ENCODE results near the gene SNRK.

The SNRK gene

GRCh38 chr3:43270078-43270477, 16.3 kb upstream of the SNRK start:
- no peak for DNase-seq

GRCh38 chr3:43273416-43273815, 12.9 kb upstream of the SNRK start:
- DNase-seq: no peak

GRCh38 chr3:43279082-43279481, 7.3 kb upstream of the SNRK start:
- no peak for DNase-seq

DNA sequence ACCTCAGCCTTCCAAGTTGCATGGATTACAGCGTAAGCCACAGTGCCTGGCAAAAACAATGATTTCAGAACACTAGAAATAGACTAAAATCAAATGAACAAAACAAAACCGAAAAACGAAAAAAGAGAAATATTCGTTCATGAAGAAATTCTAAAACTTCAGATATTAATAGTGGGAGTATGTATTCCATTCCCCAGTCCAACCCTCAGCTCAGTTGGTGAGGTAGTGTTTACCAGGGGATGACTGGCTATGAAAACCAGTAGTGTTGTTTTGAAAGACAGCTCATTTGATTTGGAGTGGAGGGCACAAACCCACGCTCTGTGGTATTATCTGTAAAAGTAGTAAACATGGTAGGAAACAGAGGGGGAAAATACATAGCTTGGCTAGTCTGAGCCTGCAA, 6.8 kb upstream of the SNRK start:
- DNase-seq: no peak

DNA sequence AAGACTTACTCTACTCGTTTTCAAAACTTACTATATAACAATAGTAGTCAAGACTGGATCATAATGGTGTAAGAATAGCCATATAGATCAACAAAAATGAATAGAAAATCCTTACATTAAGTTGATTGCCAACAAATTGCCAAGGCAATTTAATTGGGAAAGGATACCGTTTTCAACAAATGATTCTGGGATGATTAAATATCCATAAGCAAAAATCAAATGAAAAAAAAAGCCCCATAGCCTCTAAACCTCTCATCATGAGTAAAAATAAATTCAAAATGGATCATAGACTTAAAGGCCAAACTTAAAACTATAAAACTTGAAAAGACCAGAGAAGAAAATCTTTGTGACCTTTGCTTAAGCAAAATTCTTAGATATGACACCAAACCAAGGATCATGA, 5.3 kb upstream of the SNRK start:
- DNase-seq: no peak

- DNase-seq: no peak
These were observed 2.2 kb upstream of the SNRK start for GRCh38 chr3:43284171-43284570.

DNA sequence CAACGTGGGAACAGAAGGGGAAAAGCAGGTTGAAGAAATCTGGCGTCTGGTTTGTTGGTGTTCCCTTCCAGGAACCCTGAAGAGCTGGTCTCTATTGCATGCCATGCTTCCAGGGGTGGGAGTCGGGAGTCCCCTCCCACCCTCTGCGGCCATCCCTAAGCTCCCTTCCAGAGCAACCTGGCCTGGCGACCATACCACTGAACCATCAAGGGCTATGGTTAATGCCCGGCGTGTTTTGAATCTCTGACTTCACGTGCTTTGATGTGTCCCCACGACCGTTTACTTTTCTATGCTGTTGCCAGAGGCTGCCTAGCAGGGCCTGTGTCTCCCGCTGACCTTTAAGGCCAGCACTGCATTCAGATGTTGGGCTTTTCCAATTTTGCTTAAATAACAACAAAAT, 696 bp upstream of the SNRK start:
- no peak for DNase-seq

DNA sequence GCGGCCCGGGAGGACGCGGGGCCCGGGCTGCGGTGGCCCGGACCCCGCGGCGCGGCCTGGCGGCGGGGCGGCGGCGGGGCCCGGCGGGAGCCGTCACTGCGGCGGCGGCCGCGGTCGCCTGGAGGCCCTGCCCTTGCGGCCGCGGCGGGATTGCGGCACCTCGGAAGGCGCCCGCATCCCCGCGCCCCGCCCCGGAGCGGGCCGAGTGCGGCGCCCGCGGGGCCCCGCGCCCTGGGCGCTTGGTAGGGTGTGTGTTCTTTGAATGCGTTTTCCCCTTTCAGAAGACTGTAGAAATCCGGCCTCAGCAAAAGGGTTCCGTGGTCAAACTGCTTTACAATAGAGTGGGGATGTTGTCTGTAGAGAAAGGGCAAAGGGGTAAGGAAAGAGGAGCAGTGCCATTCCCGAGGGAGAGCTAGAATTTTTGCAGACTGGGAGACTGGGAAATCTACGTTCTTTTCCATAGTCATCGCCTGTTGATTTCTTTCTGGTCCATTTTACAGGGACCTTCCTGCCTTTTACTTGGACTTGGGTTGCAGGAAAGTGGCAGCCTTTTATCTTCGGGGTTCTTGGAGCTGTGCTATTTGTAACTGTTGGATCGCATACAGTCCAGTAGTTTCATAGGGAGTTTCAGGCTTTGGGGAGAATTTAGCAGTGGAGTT, 630 bp downstream of the SNRK start:
- DNase-seq: peak; percentile 37

DNA sequence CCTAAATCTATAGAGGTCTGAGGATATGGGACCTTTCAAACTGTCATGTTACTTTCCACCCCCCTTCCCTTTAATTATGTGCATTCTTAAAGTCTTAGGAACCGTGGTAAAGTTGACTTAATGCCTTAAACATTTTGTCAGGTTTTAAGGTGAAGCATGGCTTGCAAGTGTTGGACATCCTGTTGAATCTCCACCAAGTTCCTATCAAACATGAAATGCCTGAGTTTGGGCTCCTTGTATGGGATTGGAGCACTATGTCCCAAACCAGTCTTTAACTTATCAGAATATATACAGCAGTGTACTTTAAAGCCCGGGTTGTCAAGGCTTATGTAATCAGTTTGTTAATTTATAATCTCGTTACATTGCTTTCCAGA, 1.1 kb downstream of the SNRK start:
- no peak for DNase-seq

DNA sequence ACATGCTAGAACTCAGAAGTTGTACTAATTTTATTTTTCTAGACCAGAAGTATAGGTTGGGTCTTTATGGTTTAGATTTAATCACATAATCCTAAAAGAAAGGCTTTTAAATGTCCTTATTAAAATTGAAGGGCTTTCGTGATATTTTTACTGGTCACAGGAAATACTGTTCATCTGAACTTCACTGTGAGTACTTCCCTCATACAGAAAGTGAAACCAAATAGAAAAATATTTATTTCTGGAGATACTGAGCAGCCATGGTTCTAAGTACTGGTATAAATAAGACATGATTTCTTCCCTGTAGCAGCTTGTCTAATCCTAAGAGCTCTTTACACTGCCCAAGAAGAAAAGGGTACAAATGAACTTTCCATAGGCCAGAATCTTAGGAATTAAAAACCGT, 2.0 kb downstream of the SNRK start:
- no peak for DNase-seq

DNA sequence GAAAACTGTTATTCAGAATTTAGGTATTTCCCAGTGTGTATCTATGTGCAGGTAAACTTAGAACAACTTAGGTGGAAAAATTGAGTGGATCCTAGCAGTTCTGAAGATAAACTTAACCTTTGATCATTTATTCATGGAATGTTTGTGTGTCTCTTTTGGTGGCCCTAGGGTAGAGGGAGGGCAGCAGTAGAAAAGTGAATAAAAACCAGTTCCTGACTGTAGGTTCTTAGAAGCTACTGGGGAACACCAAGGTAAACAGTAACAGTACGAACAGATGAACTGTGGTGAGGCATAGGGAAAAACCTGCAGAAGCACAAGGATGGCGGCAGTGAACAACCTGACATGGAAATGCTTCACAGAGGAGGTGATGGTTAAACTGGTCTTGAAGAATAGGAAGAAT, 2.5 kb downstream of the SNRK start:
- no peak for DNase-seq

DNA sequence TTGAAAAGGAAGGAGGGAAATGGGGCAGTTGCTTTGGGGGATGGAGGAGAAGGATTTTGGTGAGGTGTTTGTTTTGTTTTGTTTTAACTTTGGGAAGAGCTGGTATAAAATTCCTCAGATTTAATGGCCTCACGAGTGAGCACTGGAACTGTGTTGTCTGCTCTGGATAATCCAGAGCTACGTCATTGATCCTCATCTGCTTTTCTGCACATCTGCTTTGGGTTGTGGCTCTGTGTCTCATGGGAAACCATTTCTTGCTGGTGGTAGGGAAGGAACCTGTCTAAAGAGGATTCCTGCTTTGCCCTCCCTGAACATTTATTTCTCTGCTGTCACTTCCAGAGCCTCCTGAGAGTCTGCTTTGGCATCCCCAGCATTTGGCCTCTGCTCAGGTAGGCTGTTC, 3.1 kb downstream of the SNRK start:
- no peak for DNase-seq

DNA sequence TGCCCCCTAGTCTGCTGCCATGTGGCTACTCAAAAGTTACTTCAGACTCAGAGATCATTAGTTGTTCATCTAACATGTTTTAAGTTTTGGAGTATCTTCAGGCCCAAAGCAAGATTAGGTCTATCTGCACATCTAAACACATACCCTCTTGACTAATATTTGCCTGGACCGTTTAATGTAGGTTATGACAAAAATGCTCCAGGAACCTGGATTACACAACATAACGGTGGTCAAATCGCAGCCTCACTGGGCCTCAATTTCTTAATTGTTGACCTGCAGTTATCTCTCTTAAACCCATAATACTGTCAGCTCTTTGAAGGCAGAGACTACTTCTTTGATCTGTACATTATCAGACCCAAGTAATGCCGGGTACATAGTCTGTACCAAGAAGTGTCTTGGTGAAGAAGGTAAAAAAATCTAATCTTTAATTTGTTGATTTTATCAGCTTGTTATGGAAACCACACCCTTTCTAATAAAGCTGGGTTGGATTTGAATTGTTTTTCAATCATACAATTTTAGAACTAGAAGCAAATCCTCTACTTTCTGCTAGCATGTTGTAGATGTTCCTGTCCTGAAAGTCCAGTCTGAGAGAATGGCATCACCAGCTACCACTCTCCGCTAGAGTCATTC, 3.6 kb downstream of the SNRK start:
- no peak for DNase-seq

DNA sequence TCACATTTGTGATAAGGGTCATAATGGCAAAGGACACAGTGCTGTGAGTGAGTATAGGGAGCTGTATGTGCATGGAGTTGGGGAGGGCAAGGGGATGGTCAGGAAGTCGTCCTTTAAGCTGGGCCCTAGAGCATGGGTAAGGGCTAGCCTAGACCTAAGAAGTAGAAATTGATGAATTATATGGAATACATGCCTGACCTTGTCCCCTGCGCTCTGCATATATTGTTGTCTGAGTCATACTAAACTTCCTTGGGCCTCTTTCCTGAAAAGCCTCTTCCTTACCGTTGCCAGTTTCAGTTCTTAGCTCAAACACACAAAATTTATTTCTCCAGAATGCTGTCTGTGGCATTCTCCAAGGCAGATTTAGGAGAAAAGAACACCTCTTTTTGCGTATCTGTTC, 4.6 kb downstream of the SNRK start:
- DNase-seq: no peak

GRCh38 chr3:43291546-43291945, 5.2 kb downstream of the SNRK start:
- DNase-seq: no peak

DNA sequence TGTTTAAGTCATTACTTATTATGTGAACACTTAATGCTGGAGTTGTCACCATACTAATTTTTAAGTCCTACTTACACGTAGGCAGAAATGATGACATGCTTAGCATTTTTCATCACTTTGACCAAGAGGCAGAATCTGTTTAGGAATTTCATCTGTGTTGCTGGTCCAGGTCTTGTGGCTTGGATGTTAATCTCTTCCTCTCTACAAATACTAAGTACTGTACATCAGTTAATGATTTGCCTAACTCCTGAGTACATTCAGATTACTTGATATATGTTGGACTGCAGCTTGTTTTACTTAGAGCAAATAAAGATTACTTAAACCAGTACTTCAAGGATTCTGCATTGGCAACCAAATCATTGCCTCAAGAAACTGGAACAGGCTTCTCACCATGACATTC, 8.6 kb downstream of the SNRK start:
- DNase-seq: no peak

- DNase-seq: peak; percentile 50
These were observed 10.2 kb downstream of the SNRK start for GRCh38 chr3:43296565-43296964.

DNA sequence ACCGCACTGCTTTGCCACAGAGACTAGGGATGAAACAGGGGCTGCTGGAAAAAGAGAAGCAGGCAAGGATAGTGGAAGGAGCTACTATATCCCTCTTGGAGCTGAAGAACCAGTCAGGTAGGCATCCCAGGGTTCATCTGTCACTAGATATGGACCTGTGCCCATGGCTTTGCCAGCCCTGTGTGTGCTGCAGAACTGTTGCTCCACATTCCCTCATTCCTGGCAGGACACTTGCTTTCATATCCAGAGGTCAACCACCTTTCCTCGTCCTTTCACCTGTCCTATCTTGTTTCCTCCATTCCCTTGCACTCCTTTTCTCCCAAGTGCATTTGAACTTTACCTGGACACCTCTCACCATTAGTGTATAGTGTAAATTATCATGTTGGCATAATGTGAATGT, 12.0 kb downstream of the SNRK start:
- DNase-seq: no peak

GRCh38 chr3:43298761-43299160, 12.4 kb downstream of the SNRK start:
- no peak for DNase-seq

GRCh38 chr3:43302116-43302880, 16.0 kb downstream of the SNRK start:
- no peak for DNase-seq

DNA sequence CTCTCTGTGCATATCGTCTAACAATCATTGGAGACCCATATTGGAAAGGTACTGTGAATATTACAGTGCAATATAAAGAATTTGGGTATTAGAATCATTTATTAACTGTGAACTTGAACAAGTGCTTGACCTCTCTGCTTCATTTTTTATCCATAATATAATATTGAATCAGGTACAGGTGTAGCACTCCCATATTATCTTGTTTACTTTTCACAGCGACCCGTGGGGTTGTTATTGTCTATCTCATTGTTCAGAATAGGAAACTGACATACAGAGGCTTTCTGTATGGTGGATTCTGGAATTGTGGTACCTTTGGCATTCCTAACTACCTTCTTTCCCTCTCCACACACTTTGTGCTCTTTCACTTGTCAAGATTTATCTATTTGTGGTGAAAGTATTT, 17.8 kb downstream of the SNRK start:
- DNase-seq: no peak

GRCh38 chr3:43307226-43307625, 20.9 kb downstream of the SNRK start:
- DNase-seq: no peak

DNA sequence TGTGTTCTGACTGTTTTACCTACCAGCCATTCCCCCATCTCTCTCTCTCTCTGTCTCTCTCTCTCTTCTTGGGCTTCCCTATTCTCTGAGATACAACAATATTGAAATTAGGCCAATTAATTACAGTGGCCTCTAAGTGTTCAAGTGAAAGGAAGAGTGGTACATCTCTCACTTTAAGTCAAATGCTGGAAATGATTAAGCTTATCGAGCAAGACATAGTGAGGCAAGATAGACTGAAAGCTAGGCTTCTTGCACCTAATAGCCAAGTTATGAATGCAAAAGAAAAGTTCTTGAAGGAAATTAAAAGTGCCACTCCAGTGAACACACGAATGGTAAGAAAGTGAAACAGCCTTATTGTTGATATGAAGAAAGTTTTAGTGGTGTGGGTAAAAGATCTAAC, 21.3 kb downstream of the SNRK start:
- DNase-seq: no peak

Measured in stimulated activated CD4-positive, alpha-beta T cell treated with anti-CD3 and anti-CD28 coated beads, Interleukin-15, amount 100 ng/mL, for 24 hours (primary cell).